ENCODE data around the gene TMEM270.
"Not testable (repeated sequence)": the region's sequence is repeated elsewhere in the genome, so short reads cannot be mapped to it uniquely, and the experiment has no call there.

The TMEM270 gene

GRCh38 chr7:73860859-73861258 is at the start of gene TMEM270:
Gene TMEM270, plus strand, starts transcription at chr7:73861159. Its CDS starts 36 bp downstream, at chr7:73861195.
- DNase-seq: no peak

- DNase-seq: peak; percentile 3 to 21 (median 12)
These were observed 49.2 kb upstream of the TMEM270 start for GRCh38 chr7:73811760-73812168.

GRCh38 chr7:73812996-73813395 is 48.0 kb upstream of the TMEM270 start:
- no peak for DNase-seq

- DNase-seq: no peak
These were observed 45.5 kb upstream of the TMEM270 start for GRCh38 chr7:73815436-73815835.

GRCh38 chr7:73817121-73817520 is 43.8 kb upstream of the TMEM270 start:
- DNase-seq: no peak

GRCh38 chr7:73820013-73820412 is 40.9 kb upstream of the TMEM270 start:
- no peak for DNase-seq

GRCh38 chr7:73821597-73822285 is 39.2 kb upstream of the TMEM270 start:
- not testable (repeated sequence) for DNase-seq

GRCh38 chr7:73822319-73823173 is 38.4 kb upstream of the TMEM270 start:
- DNase-seq: no peak

- DNase-seq: no peak
These were observed 37.7 kb upstream of the TMEM270 start for GRCh38 chr7:73823257-73823656.

- no peak for DNase-seq
These were observed 36.9 kb upstream of the TMEM270 start for GRCh38 chr7:73823873-73824592.

- no peak for DNase-seq
These were observed 36.0 kb upstream of the TMEM270 start for GRCh38 chr7:73824986-73825385.

- DNase-seq: no peak
These were observed 33.3 kb upstream of the TMEM270 start for GRCh38 chr7:73827567-73828106.

- DNase-seq: peak in 1 of 4 experiments; percentile 19
These were observed 32.7 kb upstream of the TMEM270 start for GRCh38 chr7:73828107-73828803.

GRCh38 chr7:73828972-73829371 is 32.0 kb upstream of the TMEM270 start:
- DNase-seq: no peak

- DNase-seq: no peak
These were observed 31.5 kb upstream of the TMEM270 start for GRCh38 chr7:73829505-73829904.

GRCh38 chr7:73829921-73830680 is 30.9 kb upstream of the TMEM270 start:
- no peak for DNase-seq

- DNase-seq: no peak
These were observed 30.0 kb upstream of the TMEM270 start, which contains the start of gene CLDN4 for GRCh38 chr7:73830681-73831583. Gene CLDN4, plus strand, starts transcription at chr7:73830996. Its CDS starts 206 bp downstream, at chr7:73831202.

- no peak for DNase-seq
These were observed 29.4 kb upstream of the TMEM270 start for GRCh38 chr7:73831584-73831833.

- DNase-seq: no peak
These were observed 28.9 kb upstream of the TMEM270 start for GRCh38 chr7:73831834-73832651.

- DNase-seq: no peak
These were observed 28.2 kb upstream of the TMEM270 start for GRCh38 chr7:73832806-73833205.

Data from activated CD4-positive, CD25-positive, alpha-beta regulatory T cell (primary cell).